HepG2 (cell line): ENCODE results near the gene SLC26A3. TPM values are rescaled to one million over a fixed set of nuclear protein-coding genes. Genes with fewer than 3 reads are reported as not detected.

Experiments
- HES4 ChIP-seq: sonication (generic); formaldehyde crosslinking; IDR thresholded peaks from 2 replicates; pipeline ENCODE4 v1.9.0; 2021; ENCODE audit warnings: mild to moderate bottlenecking, missing genetic modification reagents, borderline replicate concordance
- KAT8 ChIP-seq: IDR thresholded peaks from 2 replicates; pipeline ENCODE4 v1.6.1; 2016; ENCODE audit warnings: missing genetic modification reagents, missing compliant biosample characterization
- NFYC ChIP-seq: IDR thresholded peaks from 2 replicates; pipeline ENCODE4 v1.6.1; 2016; ENCODE audit warnings: missing genetic modification reagents, missing compliant biosample characterization
- NR2F2 ChIP-seq: IDR thresholded peaks from 2 replicates; pipeline ENCODE4 v1.6.1; 2012; ENCODE audit warnings: low read depth, inconsistent platforms, borderline replicate concordance
- PLRG1 ChIP-seq: fragments of 450-650 bp; conservative IDR thresholded peaks from 2 replicates; pipeline ENCODE4 v1.6.1; 2016
- RFX3 ChIP-seq: IDR thresholded peaks from 2 replicates; pipeline ENCODE4 v1.6.1; 2016; ENCODE audit warnings: missing biosample characterization, missing genetic modification reagents
- SOX13 ChIP-seq, 3 experiments: fragments of 450-650 bp in 1 of 3; sonication (generic) in 1 of 3; formaldehyde crosslinking in 1 of 3; IDR thresholded peaks in 2 of 3; conservative IDR thresholded peaks in 1 of 3; 2 replicates each; pipeline versions ENCODE4 v1.5.0 to v1.6.1; 2016 to 2020; ENCODE audit warnings: antibody characterized with exemption in 1 of 3, mild to moderate bottlenecking in 1 of 3, missing compliant biosample characterization in 1 of 3, missing genetic modification reagents in 1 of 3, moderate library complexity in 1 of 3
- ZMYM4 ChIP-seq: sonication (generic); formaldehyde crosslinking; IDR thresholded peaks from 2 replicates; pipeline ENCODE4 v1.8.1; 2023; ENCODE audit warnings: mild to moderate bottlenecking, missing genetic modification reagents
- ZNF160 ChIP-seq: sonication (generic); formaldehyde crosslinking; IDR thresholded peaks from 2 replicates; pipeline ENCODE4 v1.8.0; 2022; ENCODE audit warnings: mild to moderate bottlenecking, inconsistent platforms, missing genetic modification reagents
- ZNF232 ChIP-seq: sonication (generic); formaldehyde crosslinking; IDR thresholded peaks from 2 replicates; pipeline ENCODE4 v1.4.0; 2020; ENCODE audit warnings: missing genetic modification reagents, borderline replicate concordance
- ZNF281 ChIP-seq: sonication (generic); formaldehyde crosslinking; IDR thresholded peaks from 2 replicates; pipeline ENCODE4 v1.4.0; 2020; ENCODE audit warnings: missing genetic modification reagents, borderline replicate concordance
- ZNF282 ChIP-seq: fragments of 450-650 bp; IDR thresholded peaks from 2 replicates; pipeline ENCODE4 v1.6.1; 2018; ENCODE audit not compliant: partially characterized antibody
- ZNF326 ChIP-seq: sonication (generic); formaldehyde crosslinking; IDR thresholded peaks from 2 replicates; pipeline ENCODE4 v1.4.0; 2020; ENCODE audit warnings: missing genetic modification reagents, borderline replicate concordance
- ZNF552 ChIP-seq: sonication (generic); formaldehyde crosslinking; IDR thresholded peaks from 2 replicates; pipeline ENCODE4 v1.9.0; 2022; ENCODE audit warnings: missing genetic modification reagents, mild to moderate bottlenecking, borderline replicate concordance
- ZNF607 ChIP-seq: sonication (generic); formaldehyde crosslinking; IDR thresholded peaks from 2 replicates; pipeline ENCODE4 v1.5.1; 2020; ENCODE audit warnings: missing genetic modification reagents, mild to moderate bottlenecking, borderline replicate concordance
- ZSCAN22 ChIP-seq: sonication (generic); formaldehyde crosslinking; IDR thresholded peaks from 2 replicates; pipeline ENCODE4 v1.4.0; 2020; ENCODE audit warnings: mild to moderate bottlenecking, missing genetic modification reagents
- ZZZ3 ChIP-seq: sonication (generic); formaldehyde crosslinking; IDR thresholded peaks from 2 replicates; pipeline ENCODE4 v1.4.0; 2020; ENCODE audit warnings: missing genetic modification reagents, mild to moderate bottlenecking, borderline replicate concordance
- polyA plus RNA-seq, 8 experiments: library from polyadenylated mRNA; depleted of rRNA in 3 of 8; stranded (reverse) in 7 of 8; unstranded in 1 of 8; fragments of >200 nt; fragmentation: Illumina TruSeq in 4 of 8; extraction: Trizol in 4 of 8; gene quantifications; 2 replicates each; pipeline versions ENCODE4 v1.2.1 to v1.2.3, GENCODE V29; 2011 to 2016; ENCODE audit warnings: low read depth in 4 of 8, missing spikeins in 1 of 8, mixed read lengths in 1 of 8; ENCODE audit not compliant: insufficient read depth in 1 of 8
- total RNA-seq, 5 experiments: library from RNA; depleted of rRNA; stranded (reverse); fragments of >200 nt; fragmentation: Illumina TruSeq; extraction: Trizol; gene quantifications; 2 replicates each; pipeline ENCODE4 v1.2.3, GENCODE V29; 2016; ENCODE audit warnings: low read depth in 1 of 5
- TF ChIP-seq, protein P1 (sequence below): sonication (generic); formaldehyde crosslinking; IDR thresholded peaks from 2 replicates; pipeline ENCODE4 v1.5.1; 2020; ENCODE audit warnings: missing genetic modification reagents, mild to moderate bottlenecking, borderline replicate concordance
- TF ChIP-seq, protein P2 (sequence below): sonication (generic); formaldehyde crosslinking; IDR thresholded peaks from 2 replicates; pipeline ENCODE4 v1.4.0; 2020; ENCODE audit warnings: mild to moderate bottlenecking, missing genetic modification reagents

SLC26A3 gene
- total and polyA plus RNA-seq, 2 of the 13 experiments (the other 11 are each of a cell fraction or from before 2014, with no cell fraction given): 0.11 to 0.30 TPM

DNA sequence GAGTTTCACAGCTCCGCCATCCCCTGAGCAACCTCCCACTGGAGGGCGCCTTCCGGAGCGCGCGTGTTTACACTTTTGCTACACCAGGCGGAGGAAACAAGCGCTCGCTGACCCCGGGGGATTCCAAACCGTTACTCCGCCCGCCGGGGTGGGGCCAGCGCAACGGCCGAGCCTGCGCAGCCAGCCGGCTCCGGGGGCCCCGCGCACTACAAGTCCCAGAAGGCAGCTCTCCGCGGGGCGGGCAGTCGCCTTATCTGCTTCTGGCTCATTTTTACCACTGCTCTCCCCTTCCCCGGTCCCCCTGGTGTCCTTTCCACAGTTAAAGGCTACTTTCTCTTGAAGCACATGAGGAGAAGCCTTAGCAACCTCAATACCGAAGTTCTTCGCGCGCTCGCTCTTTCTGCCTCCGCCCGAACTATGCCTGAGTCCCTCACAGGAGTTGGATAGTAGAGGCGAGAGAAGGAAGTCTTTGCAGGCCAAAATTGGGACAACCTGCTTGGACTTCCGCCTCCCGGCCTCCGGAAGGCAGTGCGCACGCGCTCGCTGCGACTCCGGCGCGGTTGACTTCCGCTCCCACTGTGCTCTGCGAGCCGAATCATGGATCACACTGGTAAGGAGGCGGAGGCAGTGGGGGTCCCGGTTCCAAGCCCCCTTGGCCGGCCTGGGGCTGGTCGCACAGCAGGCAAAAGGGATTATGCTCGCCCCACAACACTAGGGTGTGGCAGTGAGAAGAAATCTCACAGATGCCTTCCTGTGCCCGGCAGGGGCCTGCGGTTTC is 59.3 kb downstream of the SLC26A3 start, which contains the start of gene CBLL1 (continued):
- TF ChIP-seq ZNF552 (CRISPR knock-in tag) (no peak; the same call in 1 of the 2 replicates), ZMYM4 (CRISPR knock-in tag) (peak; percentile 89), ZSCAN22 (no peak), ZNF326 (no peak), ZNF282 (no peak), NR2F2 (0 out of 2 replicates have a peak, but pooled peaks have one; percentile 60), PLRG1 (no peak), ZNF607 (CRISPR knock-in tag) (peak; percentile 49), NFYC (CRISPR knock-in tag) (no peak), HES4 (CRISPR knock-in tag) (no peak), ZNF232 (CRISPR knock-in tag) (0 out of 2 replicates have a peak, but pooled peaks have one; percentile 59), ZNF281 (CRISPR knock-in tag) (no peak), ZNF160 (CRISPR knock-in tag) (no peak), SOX13 (IDR thresholded peaks at IDR 0.05) (no peak), SOX13 (CRISPR knock-in tag; conservative IDR thresholded peaks at IDR 0.05 in 1 of 2, IDR thresholded peaks at IDR 0.05 in 1 of 2) (peak in 1 of 2 experiments; percentile 37; a peak in 1 of 4 replicates), ZZZ3 (CRISPR knock-in tag) (0 out of 2 replicates have a peak, but pooled peaks have one; percentile 27), RFX3 (CRISPR knock-in tag) (no peak), KAT8 (CRISPR knock-in tag) (peak; percentile 97)
- TF ChIP-seq, protein P1, sequence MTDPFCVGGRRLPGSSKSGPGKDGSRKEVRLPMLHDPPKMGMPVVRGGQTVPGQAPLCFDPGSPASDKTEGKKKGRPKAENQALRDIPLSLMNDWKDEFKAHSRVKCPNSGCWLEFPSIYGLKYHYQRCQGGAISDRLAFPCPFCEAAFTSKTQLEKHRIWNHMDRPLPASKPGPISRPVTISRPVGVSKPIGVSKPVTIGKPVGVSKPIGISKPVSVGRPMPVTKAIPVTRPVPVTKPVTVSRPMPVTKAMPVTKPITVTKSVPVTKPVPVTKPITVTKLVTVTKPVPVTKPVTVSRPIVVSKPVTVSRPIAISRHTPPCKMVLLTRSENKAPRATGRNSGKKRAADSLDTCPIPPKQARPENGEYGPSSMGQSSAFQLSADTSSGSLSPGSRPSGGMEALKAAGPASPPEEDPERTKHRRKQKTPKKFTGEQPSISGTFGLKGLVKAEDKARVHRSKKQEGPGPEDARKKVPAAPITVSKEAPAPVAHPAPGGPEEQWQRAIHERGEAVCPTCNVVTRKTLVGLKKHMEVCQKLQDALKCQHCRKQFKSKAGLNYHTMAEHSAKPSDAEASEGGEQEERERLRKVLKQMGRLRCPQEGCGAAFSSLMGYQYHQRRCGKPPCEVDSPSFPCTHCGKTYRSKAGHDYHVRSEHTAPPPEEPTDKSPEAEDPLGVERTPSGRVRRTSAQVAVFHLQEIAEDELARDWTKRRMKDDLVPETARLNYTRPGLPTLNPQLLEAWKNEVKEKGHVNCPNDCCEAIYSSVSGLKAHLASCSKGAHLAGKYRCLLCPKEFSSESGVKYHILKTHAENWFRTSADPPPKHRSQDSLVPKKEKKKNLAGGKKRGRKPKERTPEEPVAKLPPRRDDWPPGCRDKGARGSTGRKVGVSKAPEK (CRISPR knock-in tag): no peak
- TF ChIP-seq, protein P2, sequence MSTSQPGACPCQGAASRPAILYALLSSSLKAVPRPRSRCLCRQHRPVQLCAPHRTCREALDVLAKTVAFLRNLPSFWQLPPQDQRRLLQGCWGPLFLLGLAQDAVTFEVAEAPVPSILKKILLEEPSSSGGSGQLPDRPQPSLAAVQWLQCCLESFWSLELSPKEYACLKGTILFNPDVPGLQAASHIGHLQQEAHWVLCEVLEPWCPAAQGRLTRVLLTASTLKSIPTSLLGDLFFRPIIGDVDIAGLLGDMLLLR (CRISPR knock-in tag): no peak
